Measurements from ENCODE around the gene CPPED1.

CPPED1 gene

GRCh38 chr16:12737563-12737962 is 66.1 kb downstream of the CPPED1 start:
- FAIRE-seq, result no peak

GRCh38 chr16:12735805-12736204 is 67.9 kb downstream of the CPPED1 start:
- no peak for FAIRE-seq
- no peak for DNase-seq (ENCODE audit: low spot score)

More at GRCh38 chr16:12737563-12737962, 66.1 kb downstream of the CPPED1 start:
- no peak for DNase-seq (ENCODE audit: low spot score)

GRCh38 chr16:12732600-12732999 is 71.1 kb downstream of the CPPED1 start:
- no peak for DNase-seq (ENCODE audit: low spot score)
- FAIRE-seq, result no peak

DNA sequence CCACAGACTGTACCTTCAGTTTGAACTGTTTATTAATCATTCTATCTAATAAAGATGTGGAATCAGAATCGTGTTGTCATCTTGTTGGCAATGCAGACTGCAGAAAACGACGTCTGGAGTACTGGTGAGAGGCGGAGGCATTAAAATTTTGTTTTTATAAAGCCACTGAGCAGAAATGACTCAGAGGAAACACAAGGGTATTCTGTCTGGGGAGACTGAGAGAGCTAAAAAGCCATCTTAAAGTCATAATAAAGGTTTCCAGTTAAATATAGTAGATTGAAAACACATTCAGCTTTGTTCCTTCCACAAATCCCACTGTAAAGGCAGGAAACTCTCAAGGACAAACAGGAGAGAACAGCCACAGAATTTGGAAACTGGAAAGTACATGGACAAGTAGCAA is 74.2 kb downstream of the CPPED1 start:
- DNase-seq (ENCODE audit: low spot score), result no peak

GRCh38 chr16:12728469-12728868 is 75.2 kb downstream of the CPPED1 start:
- FAIRE-seq (no peak), DNase-seq (ENCODE audit: low spot score) (no peak)

More for the DNA sequence above, 74.2 kb downstream of the CPPED1 start:
- no peak for FAIRE-seq

- DNase-seq (ENCODE audit: low spot score), result no peak
- FAIRE-seq, result no peak
These were observed 79.5 kb downstream of the CPPED1 start for GRCh38 chr16:12724226-12724625.

DNA sequence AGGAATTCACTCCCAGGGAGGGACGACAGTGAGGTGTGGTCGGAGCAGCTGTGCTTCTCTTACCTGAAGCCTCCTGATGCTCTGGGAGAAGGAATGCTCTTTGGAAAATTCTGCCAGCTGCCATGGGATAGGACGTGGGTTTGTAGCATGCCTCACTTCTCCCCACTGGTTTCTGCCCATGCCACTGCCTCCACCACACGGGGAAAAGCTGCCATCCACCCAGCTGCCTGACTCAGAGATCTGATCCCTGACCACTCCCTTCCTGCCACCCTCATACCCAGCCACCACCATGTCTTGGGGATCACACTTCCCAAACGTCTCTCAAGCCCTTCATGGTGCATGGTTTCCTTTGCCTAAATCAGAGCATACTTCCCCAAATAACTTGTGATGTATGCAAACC is 80.0 kb downstream of the CPPED1 start:
- FAIRE-seq (no peak), DNase-seq (ENCODE audit: low spot score) (no peak)

- no peak for FAIRE-seq
- no peak for DNase-seq (ENCODE audit: low spot score)
These were observed 81.8 kb downstream of the CPPED1 start for GRCh38 chr16:12721841-12722421.

- DNase-seq (ENCODE audit: low spot score) (no peak), FAIRE-seq (no peak)
These were observed 83.7 kb downstream of the CPPED1 start for GRCh38 chr16:12719972-12720371.

DNA sequence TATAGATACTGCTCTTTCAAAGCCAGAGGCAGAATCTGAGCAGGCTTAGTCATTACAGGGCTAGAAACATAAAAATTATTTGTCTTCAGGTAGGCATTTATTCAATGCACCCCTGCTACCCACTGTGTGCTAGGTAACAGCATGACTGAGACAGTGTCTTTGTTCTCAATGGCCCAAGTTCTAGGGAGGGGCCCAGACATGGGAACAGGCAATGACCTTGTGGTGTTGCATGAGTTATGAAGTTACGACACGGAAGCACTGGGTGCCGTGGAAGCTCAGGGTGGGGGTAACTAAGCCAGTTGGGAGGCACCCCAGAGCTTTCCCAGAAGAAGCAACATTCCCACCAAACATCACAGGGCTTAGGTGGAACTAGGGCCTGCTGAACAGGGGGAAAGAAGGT is 87.0 kb downstream of the CPPED1 start:
- no peak for DNase-seq (ENCODE audit: low spot score)
- no peak for FAIRE-seq

- DNase-seq (ENCODE audit: low spot score), result no peak
- FAIRE-seq, result no peak
These were observed 93.9 kb downstream of the CPPED1 start for GRCh38 chr16:12709807-12710206.

DNA sequence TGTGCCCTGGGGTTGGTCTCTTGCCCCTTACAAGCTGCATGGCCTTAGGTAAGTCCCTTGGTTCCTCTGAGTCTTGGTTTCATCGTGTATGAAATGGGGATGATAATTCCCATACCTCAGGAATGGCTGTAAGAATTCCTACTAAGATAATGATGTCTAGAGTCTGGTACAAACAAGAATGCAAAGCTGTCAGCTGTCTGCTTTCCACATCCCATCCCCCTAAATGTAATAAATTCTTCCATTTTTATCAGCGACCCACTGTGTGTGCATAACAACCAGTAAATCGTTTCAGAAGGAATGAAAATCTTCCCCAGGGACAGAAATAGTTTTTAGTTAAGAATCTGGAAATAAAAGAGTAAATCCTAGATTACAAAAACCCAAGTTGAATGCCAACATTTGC is 95.4 kb downstream of the CPPED1 start:
- FAIRE-seq (no peak), DNase-seq (ENCODE audit: low spot score) (no peak)

DNA sequence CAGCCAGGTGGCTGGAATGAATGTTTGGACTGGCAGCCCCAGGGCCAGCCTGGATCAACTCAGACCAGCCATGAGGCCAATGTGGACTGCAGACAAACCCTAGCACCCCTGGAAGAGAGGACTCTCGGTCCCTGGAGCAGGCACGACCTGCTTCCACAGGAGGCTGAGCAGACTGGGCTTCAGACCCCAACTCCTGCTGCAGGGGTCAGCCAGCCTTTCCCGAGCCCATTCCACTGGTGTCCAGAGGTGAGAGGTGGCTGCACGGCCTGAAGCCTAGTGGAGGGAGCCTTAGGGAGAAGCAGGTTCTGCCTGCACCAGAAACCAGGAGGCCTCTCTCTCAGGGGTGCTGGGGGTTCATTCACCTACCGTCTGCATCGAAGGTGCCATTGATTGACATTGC is 97.1 kb downstream of the CPPED1 start:
- no peak for FAIRE-seq
- DNase-seq (ENCODE audit: low spot score), result no peak

DNA sequence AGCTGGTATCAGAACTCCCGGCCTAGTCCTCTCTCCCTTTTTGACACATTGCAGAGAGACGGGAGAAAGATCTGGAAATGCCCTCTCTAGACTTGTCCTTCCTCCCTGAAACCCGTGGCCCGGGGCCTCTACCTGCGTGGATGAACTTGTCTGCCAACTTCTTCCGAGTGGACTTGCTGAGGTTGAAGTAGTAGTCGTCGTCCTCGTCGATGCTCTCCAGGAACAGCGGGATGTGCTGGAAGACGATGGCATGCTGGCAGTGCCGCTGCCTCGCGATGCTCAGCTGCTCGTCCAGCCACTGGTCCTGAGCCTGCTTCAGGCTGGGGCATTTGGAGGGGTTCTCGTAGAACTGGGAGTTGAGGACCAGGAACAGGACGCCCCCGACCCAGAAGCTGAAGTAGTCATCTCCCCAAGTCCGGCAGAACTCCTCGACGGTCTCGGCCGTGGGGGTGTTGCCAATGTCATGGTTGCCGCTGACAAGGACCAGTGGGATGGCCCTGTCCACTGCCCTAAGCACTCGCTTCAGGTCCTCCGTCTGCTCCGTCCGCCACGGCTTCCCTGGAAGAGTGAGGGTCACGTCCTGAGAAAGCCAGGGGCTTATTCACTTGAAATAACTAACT is 99.1 kb downstream of the CPPED1 start:
- DNase-seq (ENCODE audit: low spot score) (no peak), FAIRE-seq (no peak)

GRCh38 chr16:12703935-12704334 is 99.8 kb downstream of the CPPED1 start:
- no peak for FAIRE-seq
- DNase-seq (ENCODE audit: low spot score), result no peak

DNA sequence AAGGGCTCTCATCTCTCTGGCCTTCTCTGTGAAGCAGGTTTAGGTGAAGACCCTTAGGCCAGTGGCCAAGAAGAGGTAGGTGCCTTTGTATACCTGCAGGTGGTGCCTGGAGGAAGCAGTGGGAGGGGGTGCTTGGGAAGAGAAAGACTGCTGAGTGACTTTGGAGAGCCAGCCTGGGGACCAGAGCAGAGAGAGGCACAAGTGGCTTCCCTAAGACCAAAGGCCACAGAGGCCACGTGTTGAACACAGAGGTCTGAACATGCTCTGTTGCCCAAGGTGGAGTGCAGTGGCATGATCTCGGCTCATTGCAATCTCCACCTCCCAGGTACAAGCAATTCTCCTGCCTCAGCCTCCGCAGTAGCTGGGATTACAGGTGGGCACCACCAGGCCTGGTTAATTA is 103.5 kb downstream of the CPPED1 start:
- no peak for DNase-seq (ENCODE audit: low spot score)
- no peak for FAIRE-seq

- DNase-seq (ENCODE audit: low spot score) (no peak), FAIRE-seq (no peak)
These were observed 104.5 kb downstream of the CPPED1 start for GRCh38 chr16:12699161-12699560.

DNA sequence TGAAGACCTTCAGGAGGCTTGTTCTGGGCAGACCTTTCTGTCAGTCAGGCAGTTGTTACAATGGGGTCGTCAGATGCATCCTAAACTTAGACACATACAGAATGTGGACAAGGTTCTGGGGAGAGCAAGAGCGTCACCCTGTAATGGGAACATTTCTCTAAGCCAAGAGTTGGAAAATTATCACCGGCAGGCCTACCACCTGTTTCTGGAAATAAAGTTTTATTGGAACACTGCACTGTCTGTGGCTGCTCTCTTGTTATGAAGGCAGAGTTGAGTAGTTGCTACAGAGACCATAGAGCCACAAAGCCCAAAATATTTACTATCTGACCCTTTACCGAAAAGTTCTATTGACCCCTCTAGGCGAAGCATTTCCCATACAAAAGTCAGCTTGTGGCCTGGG is 106.2 kb downstream of the CPPED1 start:
- DNase-seq (ENCODE audit: low spot score) (no peak), FAIRE-seq (no peak)

DNA sequence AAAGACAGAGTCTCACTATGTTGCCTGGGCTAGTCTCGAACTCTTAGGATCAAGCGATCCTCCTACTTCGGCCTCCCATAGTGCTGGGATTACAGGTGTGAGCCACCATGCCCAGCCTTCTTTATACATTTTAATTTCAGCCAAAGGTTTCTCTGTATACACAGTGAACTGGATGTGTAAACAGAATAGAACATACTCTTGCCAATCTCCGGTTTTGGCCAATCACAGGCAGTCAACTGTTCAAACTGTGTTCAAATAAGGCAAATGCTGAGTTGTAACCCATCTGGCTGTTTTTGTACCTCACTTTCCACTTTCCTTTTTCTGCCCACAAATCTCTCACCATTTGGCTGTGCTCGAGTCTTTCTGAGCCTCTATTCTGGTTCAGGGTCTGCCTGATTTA is 108.2 kb downstream of the CPPED1 start:
- DNase-seq (ENCODE audit: low spot score) (no peak), FAIRE-seq (no peak)

- FAIRE-seq, result no peak
These were observed 113.7 kb downstream of the CPPED1 start for GRCh38 chr16:12690024-12690423.

DNA sequence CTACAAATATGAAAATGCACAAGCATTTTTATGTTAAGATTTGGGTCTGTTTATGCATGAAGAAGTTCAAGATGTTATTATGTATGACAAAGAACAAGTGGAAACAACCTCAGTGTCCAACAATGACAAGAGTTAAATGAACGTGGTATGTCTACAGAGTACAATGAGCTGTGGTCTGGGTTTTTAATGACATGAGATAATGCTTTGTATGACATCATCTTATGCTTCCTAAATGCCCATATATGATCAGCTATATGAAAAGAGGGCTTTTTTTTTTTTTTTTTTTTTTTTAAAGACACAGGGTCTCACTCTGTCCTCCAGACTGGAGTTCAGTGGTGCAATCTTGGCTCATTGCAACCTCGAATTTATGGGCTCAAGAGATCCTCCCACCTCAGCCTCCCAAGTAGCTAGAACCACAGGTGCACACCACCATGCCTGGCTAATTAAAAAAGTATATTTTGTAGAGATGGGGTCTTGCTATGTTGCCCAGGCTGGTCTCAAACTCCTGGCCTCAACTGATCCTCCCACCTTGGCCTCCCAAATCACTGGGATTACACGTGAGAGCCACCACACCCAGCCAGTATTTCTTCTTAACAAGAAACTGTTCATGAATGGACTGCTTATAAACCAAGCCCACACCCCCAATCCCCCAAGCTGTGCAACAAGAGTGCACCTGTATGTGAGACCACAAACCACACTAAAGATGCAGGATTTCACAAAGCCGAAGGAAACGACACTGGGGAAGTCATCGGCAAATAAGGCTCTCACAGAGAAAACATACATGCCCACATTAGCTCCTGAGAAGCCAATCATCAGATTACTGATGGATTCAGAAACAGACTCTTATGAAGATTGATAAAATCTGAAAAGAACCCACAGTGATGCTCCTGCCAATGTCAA is 114.5 kb downstream of the CPPED1 start:
- FAIRE-seq, result no peak
- no peak for DNase-seq (ENCODE audit: low spot score)

More at GRCh38 chr16:12690024-12690423, 113.7 kb downstream of the CPPED1 start:
- DNase-seq (ENCODE audit: low spot score), result no peak

DNA sequence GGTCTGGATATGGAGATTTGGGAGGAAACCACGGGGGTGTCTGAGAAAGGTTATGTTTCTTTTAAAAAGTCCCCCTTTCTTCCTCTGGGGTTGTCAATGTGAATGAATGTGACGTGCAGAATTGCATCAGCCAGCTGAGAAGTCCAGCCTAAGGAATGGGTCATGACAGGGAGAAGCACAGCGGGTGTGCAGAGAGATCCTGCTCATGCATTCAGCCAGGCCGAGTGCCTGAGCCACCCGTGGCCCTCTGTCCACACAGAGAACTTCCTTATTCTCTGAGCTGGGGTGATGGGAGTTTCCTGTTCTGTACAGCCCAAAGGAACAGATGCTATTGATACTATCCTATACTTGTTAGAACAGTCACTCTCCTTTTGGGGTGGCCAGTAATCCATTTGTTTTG is 117.9 kb downstream of the CPPED1 start:
- DNase-seq (ENCODE audit: low spot score) (no peak), FAIRE-seq (no peak)

Measured in urothelium cell line (cell line).